ENCODE results near the gene ZC3HAV1. TPM values are rescaled to one million over a fixed set of nuclear protein-coding genes. Genes with fewer than 3 reads are reported as not detected.
"Not testable (repeated sequence)": the region's sequence is repeated elsewhere in the genome, so short reads cannot be mapped to it uniquely, and the experiment has no call there.

The ZC3HAV1 gene
- total RNA-seq, 4 donors from 2014 or later, result 3.5 to 10.4 (median 4.5) TPM

GRCh38 chr7:139033346-139034114 is 76.0 kb downstream of the ZC3HAV1 start:
- Histone ChIP-seq H3K27ac (no peak overlapping the region), H3K9me3 (no peaks in the 10 kb centered on the region), H3K4me3 (no peak overlapping the region), H3K36me3 (no peaks in the 10 kb centered on the region), H3K4me1 (no peaks in the 10 kb centered on the region), H3K27me3 (peaks cover 0 to 3% (median 3%) of the 10 kb centered on the region in 3 donors)
- TF ChIP-seq POLR2A (IDR thresholded peaks at IDR 0.05), result no peak
- no peak for TF ChIP-seq CTCF (IDR thresholded peaks at IDR 0.05 in 4 of 5, conservative IDR thresholded peaks at IDR 0.05 in 1 of 5)
- in situ Hi-C loops (cut with MboI; ENCODE audit: low sequenced_read_pairs in 4 of 4), result no loop called here
- DNase-seq, result no peak
- ATAC-seq, result no peak
- intact Hi-C loops (cut with DNase I; ENCODE audit: low total_unique reads), result no loop called here

GRCh38 chr7:139032473-139032872 is 77.0 kb downstream of the ZC3HAV1 start:
- H3K4me3 ChIP-seq, result no peak overlapping the region
- ATAC-seq, result no peak
- H3K27ac ChIP-seq, result no peak overlapping the region
- H3K4me1 ChIP-seq, result no peaks in the 10 kb centered on the region
- peaks cover 0 to 3% (median 3%) of the 10 kb centered on the region in 3 donors for H3K27me3 ChIP-seq
- intact Hi-C loops (cut with DNase I; ENCODE audit: low total_unique reads) (no loop called here), in situ Hi-C loops (cut with MboI; ENCODE audit: low sequenced_read_pairs in 4 of 4) (no loop called here)
- DNase-seq, result no peak
- H3K9me3 ChIP-seq, result no peaks in the 10 kb centered on the region
- H3K36me3 ChIP-seq, result no peaks in the 10 kb centered on the region
- TF ChIP-seq CTCF (IDR thresholded peaks at IDR 0.05 in 4 of 5, conservative IDR thresholded peaks at IDR 0.05 in 1 of 5) (no peak), POLR2A (IDR thresholded peaks at IDR 0.05) (no peak)

- H3K36me3 ChIP-seq, result no peaks in the 10 kb centered on the region
- intact Hi-C loops (cut with DNase I; ENCODE audit: low total_unique reads), result no loop called here
These were observed 80.2 kb downstream of the ZC3HAV1 start for GRCh38 chr7:139029353-139029752.

GRCh38 chr7:139026551-139026950 is 83.0 kb downstream of the ZC3HAV1 start:
- Histone ChIP-seq H3K27ac (no peak overlapping the region), H3K36me3 (no peaks in the 10 kb centered on the region), H3K4me3 (no peak overlapping the region), H3K27me3 (no peaks in the 10 kb centered on the region), H3K9me3 (no peaks in the 10 kb centered on the region), H3K4me1 (no peaks in the 10 kb centered on the region)
- no peak for DNase-seq
- intact Hi-C loops (cut with DNase I; ENCODE audit: low total_unique reads), result no loop called here
- ATAC-seq, result no peak
- in situ Hi-C loops (cut with MboI; ENCODE audit: low sequenced_read_pairs in 4 of 4), result no loop called here
- TF ChIP-seq POLR2A (IDR thresholded peaks at IDR 0.05), result no peak
- TF ChIP-seq CTCF (IDR thresholded peaks at IDR 0.05 in 4 of 5, conservative IDR thresholded peaks at IDR 0.05 in 1 of 5), result no peak

More at GRCh38 chr7:139029353-139029752, 80.2 kb downstream of the ZC3HAV1 start:
- Histone ChIP-seq H3K4me3 (no peak overlapping the region), H3K9me3 (no peaks in the 10 kb centered on the region), H3K27ac (no peak overlapping the region), H3K27me3 (no peaks in the 10 kb centered on the region), H3K4me1 (no peaks in the 10 kb centered on the region)
- no peak for ATAC-seq
- TF ChIP-seq CTCF (IDR thresholded peaks at IDR 0.05 in 4 of 5, conservative IDR thresholded peaks at IDR 0.05 in 1 of 5) (no peak), POLR2A (IDR thresholded peaks at IDR 0.05) (no peak)
- in situ Hi-C loops (cut with MboI; ENCODE audit: low sequenced_read_pairs in 4 of 4), result no loop called here
- no peak for DNase-seq

- in situ Hi-C loops (cut with MboI; ENCODE audit: low sequenced_read_pairs in 4 of 4); H3K4me3 ChIP-seq; H3K27me3 ChIP-seq; DNase-seq; H3K9me3 ChIP-seq; H3K36me3 ChIP-seq; H3K27ac ChIP-seq; intact Hi-C loops (cut with DNase I; ENCODE audit: low total_unique reads); ATAC-seq; H3K4me1 ChIP-seq: not testable (repeated sequence)
These were observed 83.7 kb downstream of the ZC3HAV1 start for GRCh38 chr7:139025861-139026260.

Measured in gastrocnemius medialis (tissue), 4 donors.